Gastrocnemius medialis (tissue), 4 donors: ENCODE data around the gene C2orf72.

Source experiments
- CTCF ChIP-seq, 5 experiments: fragments of 450-650 bp in 3 of 5; fragments of 200-600 bp in 2 of 5; sonication (generic) in 2 of 5; IDR thresholded peaks in 4 of 5; conservative IDR thresholded peaks in 1 of 5; 1 replicate in 4 of 5; 2 replicates in 1 of 5; pipeline ENCODE4 v1.5.1; 2016 to 2019; ENCODE audit warnings: antibody characterized with exemption in 5 of 5, mild to moderate bottlenecking in 3 of 5, moderate library complexity in 3 of 5
- POLR2A ChIP-seq, 2 donors: fragments of 450-650 bp; IDR thresholded peaks; one replicate each; pipeline ENCODE4 v1.6.1; 2017; ENCODE audit warnings: antibody characterized with exemption in 2 of 2, mild to moderate bottlenecking in 2 of 2, moderate library complexity in 2 of 2

DNA sequence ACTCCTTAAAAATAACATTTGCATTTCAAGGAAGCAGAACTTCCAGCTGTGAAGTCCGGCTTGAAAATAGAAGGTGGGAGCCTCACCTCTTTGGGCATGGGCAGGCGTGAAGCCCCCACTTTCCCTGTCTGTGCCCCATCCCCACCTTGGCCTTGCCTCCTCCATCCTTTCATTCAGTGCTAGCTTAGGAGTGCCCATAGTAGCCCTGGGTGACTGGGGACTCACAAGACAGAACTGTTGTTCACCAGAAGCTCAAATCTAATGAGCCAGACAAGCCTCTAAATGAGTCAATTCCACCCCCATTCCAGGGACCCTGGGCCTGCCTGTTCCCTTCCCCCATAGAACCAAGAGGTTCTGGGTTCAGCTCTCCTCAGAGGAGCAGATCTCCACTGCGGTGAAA lies 21.4 kb upstream of the C2orf72 start:
- TF ChIP-seq CTCF (IDR thresholded peaks at IDR 0.05 in 4 of 5, conservative IDR thresholded peaks at IDR 0.05 in 1 of 5) (no peak), POLR2A (IDR thresholded peaks at IDR 0.05) (no peak)
